Caco-2 (cell line): Measurements from ENCODE around the gene TPD52L3. TPM values are rescaled to one million over a fixed set of nuclear protein-coding genes. Genes with fewer than 3 reads are reported as not detected.

Experiments used
- BruUV-seq: library from RNA; stranded (reverse); fragments of 400-500 nt; replicated peaks from 2 replicates; lab custom pipeline; 2021; lab: Mats Ljungman, UMichigan
- CTCF ChIA-PET: fragments of 300-600 bp; sonication (Branson Sonifier 250); formaldehyde crosslinking; loops from one replicate; lab custom pipeline; 2022; ENCODE audit warnings: antibody characterized with exemption; lab: Charles Lee
- POLR2A ChIA-PET: fragments of 300-600 bp; sonication (Branson Sonifier 250); formaldehyde crosslinking; loops from one replicate; lab custom pipeline; 2022; ENCODE audit warnings: antibody characterized with exemption; lab: Charles Lee
- DNase-seq, 2 experiments: peaks; one replicate each; pipeline versions ENCODE4 v3.0.0 to v3.0.0-alpha.2; 2020 to 2022
- H3K27me3 ChIP-seq: replicated peaks from 2 replicates; pipeline ENCODE4 v1.6.0; 2011; ENCODE audit warnings: low read length; ENCODE audit not compliant: control insufficient read depth, insufficient read depth
- H3K36me3 ChIP-seq: 2 replicates; pipeline ENCODE4 v1.5.1; 2011; ENCODE audit warnings: low read length; ENCODE audit not compliant: control insufficient read depth, insufficient read depth
- H3K4me1 ChIP-seq: fragments of 250-450 bp; sonication (Bioruptor Pico); 2 replicates; pipeline ENCODE4 v1.5.1; 2020; ENCODE audit warnings: mild to moderate bottlenecking
- H3K4me3 ChIP-seq: 2 replicates; pipeline ENCODE4 v1.5.1; 2011; ENCODE audit warnings: low read depth, mild to moderate bottlenecking, control low read depth, low read length
- H3K9me3 ChIP-seq: fragments of 250-450 bp; sonication (Bioruptor Pico); 2 replicates; pipeline ENCODE4 v1.5.1; 2020; ENCODE audit warnings: mild to moderate bottlenecking, moderate library complexity
- H3K27ac Mint-ChIP-seq: one replicate; pipeline ENCODE4 v1.8.0; 2022; ENCODE audit warnings: mixed read lengths; ENCODE audit not compliant: unreplicated experiment
- H3K27me3 Mint-ChIP-seq: one replicate; pipeline ENCODE4 v1.8.0; 2022; ENCODE audit warnings: mixed read lengths; ENCODE audit not compliant: insufficient read depth, unreplicated experiment
- H3K36me3 Mint-ChIP-seq: one replicate; pipeline ENCODE4 v1.8.0; 2022; ENCODE audit warnings: mild to moderate bottlenecking, mixed read lengths; ENCODE audit not compliant: insufficient read depth, unreplicated experiment
- H3K4me1 Mint-ChIP-seq: one replicate; pipeline ENCODE4 v1.8.0; 2022; ENCODE audit warnings: low read depth, mixed read lengths; ENCODE audit not compliant: unreplicated experiment
- H3K4me3 Mint-ChIP-seq: one replicate; pipeline ENCODE4 v1.8.0; 2022; ENCODE audit warnings: mild to moderate bottlenecking, moderate library complexity, mixed read lengths; ENCODE audit not compliant: unreplicated experiment
- H3K9me3 Mint-ChIP-seq: one replicate; pipeline ENCODE4 v1.8.0; 2022; ENCODE audit warnings: mixed read lengths; ENCODE audit not compliant: unreplicated experiment
- CTCF ChIP-seq, 2 experiments: fragments of 200-600 bp in 1 of 2; IDR thresholded peaks; 1 replicate in 1 of 2; 2 replicates in 1 of 2; pipeline versions ENCODE4 v1.5.1 to v1.8.0; 2011 to 2022; ENCODE audit warnings: antibody characterized with exemption in 1 of 2, control low read depth in 1 of 2, inconsistent platforms in 1 of 2, low read depth in 1 of 2, low read length in 1 of 2, mild to moderate bottlenecking in 1 of 2, moderate library complexity in 1 of 2; ENCODE audit not compliant: insufficient read depth in 1 of 2, severe bottlenecking in 1 of 2, unreplicated experiment in 1 of 2
- intact Hi-C: fragments of 100-400 bp; cut with micrococcal nuclease; formaldehyde crosslinking; loops from one replicate; pipeline ENCODE4 v1.10.0; 2022; ENCODE audit not compliant: unreplicated experiment
- total RNA-seq: library from RNA; stranded (reverse); gene quantifications from 2 replicates; pipeline ENCODE4 v1.2.3, GENCODE V29; 2022

TPD52L3 gene
- total RNA-seq, 1 experiment from 2014 or later: not detected

DNA sequence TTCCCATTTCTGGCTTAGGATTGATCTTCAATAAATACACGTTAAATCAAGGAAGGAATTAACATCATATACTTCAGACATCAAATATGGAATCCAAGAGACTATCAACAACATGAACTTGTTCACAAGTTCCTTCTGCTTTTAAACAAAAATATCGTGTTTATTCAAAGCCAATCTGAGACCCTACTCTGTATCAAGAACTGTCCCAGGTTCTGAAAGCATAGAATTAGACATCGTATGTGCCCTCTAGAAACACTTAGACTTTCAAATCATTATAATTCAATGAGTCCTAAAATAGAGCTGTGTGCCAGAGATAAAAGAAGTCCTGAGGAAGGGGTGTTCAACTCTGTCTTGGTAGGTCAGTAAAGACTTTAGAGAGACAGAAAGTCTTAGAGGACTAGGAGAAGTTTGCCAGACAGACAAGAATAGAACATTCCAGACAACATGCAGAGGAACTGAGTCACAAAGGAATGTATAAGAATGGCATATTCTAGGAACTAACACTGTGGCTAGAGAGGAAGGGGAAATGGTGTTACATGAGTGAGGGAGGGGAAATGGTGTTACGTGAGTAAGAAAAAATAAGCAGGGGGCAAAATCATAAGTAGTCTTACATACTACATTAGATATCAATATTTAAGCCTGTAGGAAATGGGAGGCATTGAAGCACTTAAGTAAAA, 2.9 kb downstream of the TPD52L3 start:
- H3K9me3 ChIP-seq: peaks cover 6% of the 10 kb centered on the region; the same call in 1 of the 2 replicates
- Mint-ChIP-seq H3K27me3 (peaks cover 3% of the 10 kb centered on the region), H3K4me3 (no peak overlapping the region), H3K4me1 (no peaks in the 10 kb centered on the region), H3K27ac (no peak overlapping the region), H3K9me3 (no peaks in the 10 kb centered on the region), H3K36me3 (no peaks in the 10 kb centered on the region)
- no peaks in the 10 kb centered on the region for H3K27me3 ChIP-seq
- no peaks in the 10 kb centered on the region for H3K4me1 ChIP-seq
- DNase-seq: no peak
- ChIA-PET CTCF (no interaction called here), POLR2A (no interaction called here)
- no peaks in the 10 kb centered on the region for H3K36me3 ChIP-seq
- no peak overlapping the region for H3K4me3 ChIP-seq
- intact Hi-C loops: no loop called here
- no TSS peak for BruUV-seq
- no peak for TF ChIP-seq CTCF (IDR thresholded peaks at IDR 0.05; ENCODE audit: insufficient read depth in 1 of 2, low read depth in 1 of 2, low read length in 1 of 2, severe bottlenecking in 1 of 2, unreplicated experiment in 1 of 2)

DNA sequence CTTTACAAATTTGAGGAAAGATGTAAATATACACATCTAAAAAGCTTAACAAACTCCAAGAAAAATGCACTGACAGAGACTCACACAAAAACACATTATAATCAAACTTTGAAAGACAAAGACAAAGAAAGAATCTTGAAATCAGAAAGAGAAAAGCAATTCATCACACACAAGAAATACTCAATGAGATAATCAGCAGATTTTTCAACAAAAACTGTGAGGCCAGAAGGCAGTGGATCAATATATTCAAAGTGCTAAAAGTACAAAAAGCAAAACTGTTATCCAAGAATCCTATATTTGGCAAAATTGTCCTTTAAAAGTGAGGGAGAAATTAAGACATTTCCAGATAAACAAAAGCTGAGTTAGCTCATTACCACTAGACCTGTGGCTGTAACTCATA, 6.1 kb downstream of the TPD52L3 start:
- Histone ChIP-seq H3K4me1 (no peaks in the 10 kb centered on the region), H3K9me3 (peaks cover 6% of the 10 kb centered on the region; the same call in 1 of the 2 replicates), H3K27me3 (no peaks in the 10 kb centered on the region), H3K36me3 (no peaks in the 10 kb centered on the region), H3K4me3 (no peak overlapping the region)
- BruUV-seq: no TSS peak
- DNase-seq: no peak
- no peak for TF ChIP-seq CTCF (IDR thresholded peaks at IDR 0.05; ENCODE audit: insufficient read depth in 1 of 2, low read depth in 1 of 2, low read length in 1 of 2, severe bottlenecking in 1 of 2, unreplicated experiment in 1 of 2)
- POLR2A ChIA-PET: no interaction called here
- Mint-ChIP-seq H3K27ac (no peak overlapping the region), H3K4me3 (no peak overlapping the region), H3K9me3 (peaks cover 16% of the 10 kb centered on the region), H3K27me3 (peaks cover 9% of the 10 kb centered on the region), H3K36me3 (no peaks in the 10 kb centered on the region), H3K4me1 (no peaks in the 10 kb centered on the region)
- intact Hi-C loops: no loop called here
- CTCF ChIA-PET: no interaction called here

DNA sequence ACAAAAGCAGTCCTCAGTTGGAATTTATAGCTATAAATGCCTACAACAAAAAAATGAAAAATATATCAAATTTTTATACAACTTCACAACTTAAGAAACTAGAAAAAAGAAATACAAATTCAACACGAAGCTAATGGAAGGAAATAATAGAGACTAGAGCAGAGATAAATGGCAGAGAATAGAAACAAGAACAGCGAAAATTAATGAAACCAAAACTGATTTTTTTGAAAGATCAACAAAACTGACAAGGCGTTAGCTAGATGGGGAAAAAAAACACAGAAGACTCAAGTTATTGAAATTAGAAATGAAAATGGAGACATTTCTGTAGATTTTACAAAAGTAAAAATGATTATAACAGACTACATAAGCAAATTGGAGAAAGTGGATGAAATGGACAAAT, 20.6 kb downstream of the TPD52L3 start:
- ChIA-PET POLR2A (no interaction called here), CTCF (no interaction called here)
- Mint-ChIP-seq H3K36me3 (no peaks in the 10 kb centered on the region), H3K4me3 (no peak overlapping the region), H3K27me3 (no peaks in the 10 kb centered on the region), H3K9me3 (no peaks in the 10 kb centered on the region), H3K4me1 (peaks cover 16% of the 10 kb centered on the region), H3K27ac (peak overlapping the region; percentile 51)
- TF ChIP-seq CTCF (IDR thresholded peaks at IDR 0.05; ENCODE audit: insufficient read depth in 1 of 2, low read depth in 1 of 2, low read length in 1 of 2, severe bottlenecking in 1 of 2, unreplicated experiment in 1 of 2): no peak
- Histone ChIP-seq H3K4me1 (peaks cover 12% of the 10 kb centered on the region), H3K27me3 (no peaks in the 10 kb centered on the region), H3K36me3 (no peaks in the 10 kb centered on the region), H3K4me3 (no peak overlapping the region), H3K9me3 (no peaks in the 10 kb centered on the region)
- DNase-seq: no peak
- no TSS peak for BruUV-seq
- intact Hi-C loops: no loop called here
